ENCODE measurements around the gene DRAM1.

DRAM1 gene

DNA sequence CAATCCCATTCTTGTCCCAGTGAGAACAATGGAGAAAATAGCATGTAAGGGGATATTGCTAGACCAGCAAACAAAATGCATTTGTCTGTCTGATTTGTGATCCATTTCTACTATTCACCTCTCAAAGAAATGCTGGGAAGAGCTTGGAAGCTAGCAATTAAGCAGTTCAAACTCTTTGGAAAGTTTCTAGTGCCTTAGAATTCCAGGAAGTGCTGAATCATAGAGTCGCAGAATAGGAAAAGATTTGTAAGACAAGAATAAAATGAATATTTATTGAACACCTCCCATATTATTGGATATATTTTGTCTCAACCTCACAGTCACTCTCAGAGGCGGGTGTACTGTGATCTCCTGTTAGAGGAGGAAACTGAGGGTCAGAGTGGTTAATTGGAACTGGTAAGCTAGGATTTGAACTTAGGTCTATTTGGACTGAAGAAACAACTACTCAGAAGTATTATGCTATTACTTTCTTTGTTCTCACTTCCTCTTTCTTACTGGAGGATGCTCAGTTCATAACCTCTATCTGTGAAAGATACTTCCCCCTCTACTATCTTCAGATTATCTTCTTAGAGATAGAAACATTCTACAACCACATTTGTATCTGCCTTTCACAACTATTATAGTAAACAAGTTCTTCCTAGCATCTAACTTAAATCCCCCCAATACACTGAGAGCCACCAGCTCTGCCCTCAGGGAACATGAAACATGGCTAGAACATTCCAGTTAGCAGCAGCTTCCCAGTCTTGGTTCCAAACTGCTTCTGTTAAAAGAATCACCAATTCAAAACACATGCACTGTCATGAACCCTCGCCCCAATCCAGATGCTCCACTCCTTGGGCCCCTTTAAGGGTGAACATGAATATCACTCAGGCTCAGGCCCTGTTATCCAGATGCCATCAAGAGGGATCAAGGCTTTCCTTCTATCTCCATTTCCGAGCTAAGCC lies 64.2 kb downstream of the DRAM1 start:
- DNase-seq (ENCODE audit: low spot score) = no peak

DNA sequence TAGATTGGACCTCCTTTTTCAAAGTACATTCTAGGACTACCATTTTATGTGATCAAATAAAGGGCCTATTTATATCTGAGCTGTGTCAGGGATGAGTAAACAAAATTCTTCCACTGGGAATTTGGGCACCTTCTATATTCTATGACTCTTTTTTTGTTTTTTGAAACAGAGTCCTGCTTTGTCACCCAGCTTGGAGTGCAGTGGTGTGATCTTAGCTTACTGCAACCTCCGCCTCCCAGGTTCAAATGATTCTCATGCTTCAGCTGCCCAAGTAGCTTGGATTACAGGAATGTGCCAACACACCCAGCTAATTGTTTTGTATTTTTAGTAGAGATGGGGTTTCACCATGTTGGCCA lies 64.8 kb downstream of the DRAM1 start:
- DNase-seq (ENCODE audit: low spot score) = no peak

DNA sequence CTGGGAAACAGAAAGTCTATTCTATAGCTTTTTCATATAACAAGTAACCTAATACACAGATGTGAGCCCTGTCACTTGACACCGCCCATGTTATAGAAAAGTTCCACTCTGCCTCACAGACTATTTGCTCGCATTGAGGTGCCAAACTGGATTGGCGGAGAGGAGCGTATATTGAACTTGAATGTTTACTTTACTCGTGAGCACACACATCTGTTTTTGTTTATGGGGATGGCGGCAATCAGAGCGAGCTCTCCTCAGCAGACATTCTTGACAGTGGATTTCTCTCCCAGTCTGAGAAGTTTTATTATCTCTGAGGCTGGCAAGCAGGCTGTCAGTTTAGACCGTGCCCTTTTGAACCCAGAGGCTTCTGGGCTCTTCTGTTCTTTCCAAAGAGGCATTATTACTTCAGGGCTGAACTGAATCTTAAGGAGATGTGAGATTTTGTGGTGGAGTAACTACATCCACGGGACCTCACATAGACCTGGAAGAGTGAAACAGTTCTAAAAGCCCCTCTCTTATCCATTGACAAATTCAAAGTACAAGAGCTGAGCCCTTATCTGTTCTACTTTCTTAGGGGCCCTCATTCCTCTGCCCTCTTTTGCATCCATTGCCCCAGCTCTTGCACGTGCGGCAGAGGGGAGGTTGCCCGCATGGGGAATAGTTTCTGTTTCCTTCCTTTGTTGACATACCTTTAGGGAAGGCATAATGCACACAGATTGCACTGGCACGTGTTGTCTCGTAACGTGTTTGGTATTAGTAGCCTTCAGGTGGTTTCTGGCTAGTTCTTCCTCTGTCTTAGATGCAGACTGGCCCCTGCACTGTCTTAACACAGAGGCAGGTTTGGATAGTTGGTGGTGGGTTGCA lies 68.2 kb downstream of the DRAM1 start:
- no peak for DNase-seq (ENCODE audit: low spot score)

DNA sequence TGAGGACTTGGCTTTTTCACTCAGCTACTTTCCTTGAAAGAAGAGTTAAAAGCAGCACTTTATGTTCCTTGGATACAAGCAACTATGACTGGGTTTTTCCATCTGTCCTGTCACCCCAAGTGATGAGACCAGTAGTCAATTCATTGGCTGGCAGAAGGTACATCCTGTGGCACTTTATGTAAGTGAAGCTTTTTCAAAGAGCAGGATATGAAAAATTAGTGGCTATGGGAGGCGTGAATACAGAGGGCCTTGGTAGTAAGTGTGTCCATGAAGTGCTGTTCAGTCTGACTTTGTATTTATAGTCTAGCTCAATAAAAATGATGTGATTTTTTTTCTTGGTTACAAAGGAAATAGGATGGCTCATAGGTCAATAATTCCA lies 68.8 kb downstream of the DRAM1 start:
- no peak for DNase-seq (ENCODE audit: low spot score)

DNA sequence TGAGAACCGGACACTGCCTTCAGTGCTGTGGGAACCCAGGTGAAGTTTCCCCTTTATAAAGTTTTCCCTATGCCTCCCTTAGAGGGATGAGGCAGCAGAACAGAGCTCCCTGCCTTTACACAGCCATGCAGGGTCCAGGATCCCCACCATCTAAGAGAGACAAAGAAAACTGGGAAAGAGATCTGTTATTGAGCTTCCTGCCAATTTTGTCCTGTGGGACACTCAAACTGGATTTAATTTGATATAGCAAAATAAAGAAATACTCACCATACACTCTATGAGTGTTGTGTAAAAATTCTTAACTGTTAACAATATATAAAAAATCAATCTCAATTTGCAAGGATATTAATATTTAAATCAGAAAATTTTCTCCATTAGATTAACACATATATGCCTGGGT lies 69.9 kb downstream of the DRAM1 start:
- DNase-seq (ENCODE audit: low spot score) = no peak

DNA sequence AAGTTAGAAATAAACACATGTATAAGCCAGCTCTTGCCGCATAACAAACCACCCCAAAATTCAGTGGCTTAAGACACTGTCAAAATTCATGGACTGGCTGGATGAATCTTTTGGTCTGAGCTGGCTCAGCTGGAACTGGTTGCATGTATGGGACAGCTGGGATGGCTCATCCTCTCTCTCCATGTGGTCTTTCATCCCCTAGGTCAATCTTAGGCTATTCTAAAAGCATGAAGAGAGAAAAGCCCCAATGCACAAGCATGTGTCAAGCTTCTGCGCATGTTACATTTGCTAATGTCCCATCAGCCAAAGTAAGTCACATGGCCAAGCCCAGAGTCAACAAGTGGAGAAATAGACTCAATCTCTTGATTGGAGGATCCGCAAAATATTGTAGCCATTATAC lies 71.0 kb downstream of the DRAM1 start:
- DNase-seq (ENCODE audit: low spot score) = no peak

DNA sequence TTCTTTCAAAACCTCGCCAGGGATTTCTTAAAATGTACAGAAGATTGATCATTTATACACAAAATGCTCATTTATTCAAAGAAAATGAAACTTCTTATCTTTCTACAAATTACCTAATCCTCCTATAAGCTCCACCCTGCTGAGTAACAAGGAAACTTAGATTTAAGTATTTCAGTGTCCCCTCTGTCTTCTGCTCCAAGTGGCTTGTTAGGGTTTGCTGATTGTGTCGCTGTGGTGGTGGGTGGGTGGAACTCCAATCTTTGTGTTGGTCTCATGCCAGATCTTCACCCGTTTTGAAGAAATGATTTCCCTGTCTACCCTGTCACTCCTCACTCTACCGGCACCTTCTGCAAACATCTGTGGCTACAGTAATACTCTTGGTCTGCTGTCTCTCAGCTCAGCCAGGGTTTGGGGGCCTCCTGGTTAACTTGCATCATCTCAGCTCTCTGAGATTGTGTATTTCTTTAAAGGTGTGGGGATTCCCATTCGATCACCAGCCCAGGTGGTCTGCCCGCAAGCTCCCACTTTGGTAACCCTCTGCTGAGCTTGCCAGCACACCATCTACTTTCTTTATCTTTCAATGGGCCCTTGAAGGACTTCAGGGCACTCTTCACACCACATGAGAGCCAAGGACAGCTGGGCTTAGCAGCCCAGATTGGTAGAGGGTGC lies 73.8 kb downstream of the DRAM1 start:
- no peak for DNase-seq (ENCODE audit: low spot score)

DNA sequence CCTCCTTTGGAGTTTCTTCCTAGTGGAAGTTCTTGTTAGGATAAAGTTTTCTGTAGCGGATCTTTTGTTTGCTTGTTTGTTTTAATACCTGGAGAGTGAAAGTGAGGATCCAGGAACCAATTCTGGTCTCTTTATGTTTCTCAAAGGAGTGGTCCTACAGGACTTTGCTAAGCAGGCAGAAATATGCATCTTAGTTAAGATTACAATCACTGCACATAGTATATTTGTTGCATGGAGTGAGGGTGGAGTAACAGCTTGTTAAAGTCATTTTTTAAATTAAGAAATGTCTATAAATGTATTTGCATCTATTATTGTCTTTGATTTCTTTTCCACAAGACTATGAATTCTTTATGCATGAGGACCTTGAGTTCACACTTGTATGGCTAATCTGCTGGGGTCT lies 76.7 kb downstream of the DRAM1 start:
- no peak for DNase-seq (ENCODE audit: low spot score)

DNA sequence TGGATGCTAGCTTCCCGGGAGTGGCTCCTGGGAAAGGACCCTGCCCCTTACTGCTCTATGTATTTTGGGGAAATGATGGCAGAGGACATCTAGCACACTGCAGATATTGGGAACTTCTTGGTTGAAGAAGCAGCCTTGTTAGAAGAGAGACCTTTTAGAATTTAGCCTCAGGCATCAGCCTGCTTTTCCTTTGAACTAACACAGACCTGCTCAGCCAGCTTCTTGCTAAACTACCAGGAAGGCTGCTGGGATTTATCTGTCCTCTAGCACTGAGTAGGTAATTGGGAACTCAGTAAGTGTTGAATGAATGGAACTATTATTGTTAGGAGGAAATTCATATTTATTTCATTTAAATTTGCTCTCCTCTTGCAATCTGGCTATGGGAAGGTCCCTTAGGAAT lies 77.3 kb downstream of the DRAM1 start:
- DNase-seq (ENCODE audit: low spot score) = no peak

DNA sequence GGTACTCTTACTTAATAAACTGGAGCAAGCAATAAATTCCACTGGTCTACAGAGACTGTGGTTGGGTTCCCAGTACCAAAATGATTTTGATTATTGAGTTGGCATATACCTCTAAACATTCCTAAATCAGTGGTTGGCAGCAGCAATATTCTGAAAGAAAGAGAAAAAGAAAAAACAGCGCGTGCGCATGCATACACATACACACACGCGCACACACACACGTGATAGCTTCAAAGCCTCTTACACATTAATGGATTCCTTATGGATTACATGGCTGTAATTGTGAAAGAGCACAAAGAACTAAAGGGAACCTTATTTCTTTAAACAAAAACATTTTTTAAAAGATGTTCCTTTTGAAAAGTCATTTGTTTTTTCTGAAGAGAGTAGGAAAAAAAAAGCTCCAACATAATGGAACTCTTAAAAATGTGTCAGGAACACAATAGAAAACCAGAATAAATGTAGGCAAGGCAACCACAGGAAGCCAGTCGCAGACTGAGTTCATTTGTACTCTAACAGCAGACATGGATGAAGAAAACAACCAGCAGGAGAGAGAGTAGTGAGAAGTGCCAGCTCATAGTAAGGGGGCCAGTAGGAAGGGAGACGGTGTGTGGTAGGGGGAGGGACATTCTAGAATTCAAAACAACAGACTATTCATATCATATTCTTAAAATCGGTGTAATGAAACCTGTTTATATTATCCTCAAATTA lies 80.0 kb downstream of the DRAM1 start:
- no peak for DNase-seq (ENCODE audit: low spot score)

DNA sequence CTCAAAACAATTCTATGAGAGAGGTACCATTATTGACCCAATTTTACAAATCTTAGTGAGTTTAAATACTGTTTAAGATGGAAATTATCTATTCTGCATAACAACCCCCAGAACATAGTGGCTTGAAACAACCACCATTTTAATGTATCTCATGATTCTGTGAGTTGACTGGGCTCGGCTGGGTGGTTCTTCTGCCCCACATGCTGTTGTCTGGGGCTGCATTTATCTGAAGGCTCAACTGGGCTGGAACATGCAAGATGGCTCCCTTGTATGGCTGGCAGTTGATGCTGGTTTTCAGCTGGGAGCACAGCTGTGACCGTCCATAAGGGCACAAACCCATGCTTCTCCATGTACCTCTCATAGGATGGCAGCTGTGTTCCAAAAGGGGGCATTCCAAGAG lies 82.2 kb downstream of the DRAM1 start:
- no peak for DNase-seq (ENCODE audit: low spot score)

DNA sequence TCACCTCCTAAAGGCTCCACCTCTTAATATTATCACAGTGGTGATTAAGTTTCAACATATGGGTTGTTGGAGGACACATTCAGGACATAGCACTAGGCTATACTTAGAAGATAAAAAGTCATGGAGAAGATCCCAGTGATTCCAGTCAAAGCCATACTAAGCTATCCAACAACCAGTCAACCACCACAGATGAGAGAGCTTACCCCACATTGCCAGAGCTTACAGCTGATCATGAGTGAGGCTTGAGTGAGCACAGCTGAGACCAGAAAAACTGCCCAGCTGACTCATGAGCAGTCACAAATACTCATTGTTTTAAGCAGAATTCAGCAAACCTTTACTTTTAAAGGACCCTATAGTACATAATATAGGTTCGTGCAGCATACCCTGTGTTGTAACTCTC lies 85.1 kb downstream of the DRAM1 start:
- DNase-seq (ENCODE audit: low spot score) = no peak

DNA sequence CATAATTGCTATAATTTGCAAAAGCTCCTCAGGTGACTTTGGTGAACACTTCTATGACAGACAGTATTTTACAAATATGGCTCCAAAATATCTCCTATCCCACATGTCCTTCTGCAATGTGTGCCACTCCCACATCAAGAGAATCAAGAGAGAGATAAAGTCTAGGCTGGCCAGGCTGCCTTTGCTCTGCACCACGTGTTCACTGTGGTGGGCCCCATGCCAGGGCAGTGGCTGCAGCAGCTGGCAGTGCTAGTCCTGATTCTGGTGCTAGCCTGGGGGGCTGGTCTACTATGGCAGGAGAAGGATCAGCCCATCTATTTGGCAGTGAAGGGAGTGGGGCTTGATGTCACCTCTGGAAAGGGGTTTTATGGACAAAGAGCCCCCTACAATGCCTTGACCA lies 86.3 kb downstream of the DRAM1 start:
- no peak for DNase-seq (ENCODE audit: low spot score)

DNA sequence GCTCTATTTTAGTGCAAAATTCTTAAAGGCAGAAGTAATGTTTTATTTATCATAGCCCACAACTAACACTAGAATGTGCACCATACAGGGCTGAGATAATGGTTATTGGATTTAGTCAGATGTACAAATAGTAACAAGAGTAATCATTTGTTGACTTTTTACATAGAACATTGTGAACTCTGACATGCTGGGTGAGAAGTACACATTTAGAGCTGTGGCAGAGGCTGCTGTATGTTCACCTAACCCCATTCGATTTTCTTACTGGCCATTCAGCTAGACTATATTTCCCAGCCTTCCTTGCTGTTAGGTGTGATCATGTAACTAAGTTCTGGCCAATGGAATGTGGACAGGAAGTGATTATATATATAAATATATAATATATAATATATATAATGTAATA lies 89.1 kb downstream of the DRAM1 start:
- no peak for DNase-seq (ENCODE audit: low spot score)

DNA sequence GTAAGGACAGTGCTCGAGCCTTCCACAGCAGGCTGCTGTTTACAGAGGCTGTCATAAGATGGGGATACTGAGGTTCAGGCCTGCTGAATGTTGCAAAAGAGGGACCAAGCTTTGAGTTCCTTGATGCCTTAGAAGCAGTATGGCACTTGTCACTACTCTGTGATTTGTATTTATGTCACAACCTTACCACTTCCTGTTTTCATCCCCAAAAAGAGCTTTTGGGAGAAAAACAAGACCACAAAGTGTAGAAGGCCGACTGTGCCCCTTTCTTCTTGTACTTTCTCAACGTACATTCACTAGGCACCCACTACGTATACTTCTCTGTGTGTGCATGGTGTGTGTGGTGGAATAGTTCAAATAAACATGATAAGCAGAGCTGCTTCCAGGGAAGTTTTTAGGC lies 90.1 kb downstream of the DRAM1 start:
- DNase-seq (ENCODE audit: low spot score) = no peak

DNA sequence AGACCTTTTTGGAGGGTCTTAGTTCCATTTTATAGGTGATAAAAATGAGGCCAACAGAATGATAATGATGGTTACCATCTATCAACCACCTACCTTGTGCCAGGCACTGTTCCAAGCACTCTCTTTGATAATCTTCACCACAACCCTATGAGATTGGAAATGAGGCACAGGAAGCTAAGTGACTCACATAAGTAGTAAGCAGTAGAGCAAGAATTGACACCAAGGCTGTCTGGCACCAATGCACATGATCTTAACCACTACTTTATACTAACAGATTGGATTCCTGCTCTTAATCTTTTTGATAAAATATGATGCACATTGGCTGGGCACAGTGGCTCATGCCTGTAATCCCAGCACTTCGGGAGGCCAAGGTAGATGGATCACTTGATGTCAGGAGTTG lies 91.4 kb downstream of the DRAM1 start:
- DNase-seq (ENCODE audit: low spot score) = no peak

Data from hepatic stellate cell (primary cell).